ENCODE measurements around the gene IAH1. TPM values are rescaled to one million over a fixed set of nuclear protein-coding genes. Genes with fewer than 3 reads are reported as not detected.

The IAH1 gene, protein sequence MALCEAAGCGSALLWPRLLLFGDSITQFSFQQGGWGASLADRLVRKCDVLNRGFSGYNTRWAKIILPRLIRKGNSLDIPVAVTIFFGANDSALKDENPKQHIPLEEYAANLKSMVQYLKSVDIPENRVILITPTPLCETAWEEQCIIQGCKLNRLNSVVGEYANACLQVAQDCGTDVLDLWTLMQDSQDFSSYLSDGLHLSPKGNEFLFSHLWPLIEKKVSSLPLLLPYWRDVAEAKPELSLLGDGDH
- polyA plus RNA-seq (2011; rRNA removed) (163 and 187 TPM in 2 replicates), polyA plus RNA-seq (2017; fragmentation: RNase III; extraction: RNeasy Plus Mini Kit Qiagen cat#74134 plus additional on column Dnase treatment) (68.3 to 78.4 TPM (median 75.4 TPM) in 3 replicates), polyA minus RNA-seq (2011; rRNA and poly(A)+ RNA removed) (64.4 and 66.8 TPM in 2 replicates)
- polyA plus RNA-seq (2012; cell fraction: cytosol; rRNA removed) = 84.1 and 86.5 TPM in 2 replicates
- 26.4 and 42.4 TPM in 2 replicates for polyA plus RNA-seq (2012; cell fraction: nucleus; rRNA removed)

DNA sequence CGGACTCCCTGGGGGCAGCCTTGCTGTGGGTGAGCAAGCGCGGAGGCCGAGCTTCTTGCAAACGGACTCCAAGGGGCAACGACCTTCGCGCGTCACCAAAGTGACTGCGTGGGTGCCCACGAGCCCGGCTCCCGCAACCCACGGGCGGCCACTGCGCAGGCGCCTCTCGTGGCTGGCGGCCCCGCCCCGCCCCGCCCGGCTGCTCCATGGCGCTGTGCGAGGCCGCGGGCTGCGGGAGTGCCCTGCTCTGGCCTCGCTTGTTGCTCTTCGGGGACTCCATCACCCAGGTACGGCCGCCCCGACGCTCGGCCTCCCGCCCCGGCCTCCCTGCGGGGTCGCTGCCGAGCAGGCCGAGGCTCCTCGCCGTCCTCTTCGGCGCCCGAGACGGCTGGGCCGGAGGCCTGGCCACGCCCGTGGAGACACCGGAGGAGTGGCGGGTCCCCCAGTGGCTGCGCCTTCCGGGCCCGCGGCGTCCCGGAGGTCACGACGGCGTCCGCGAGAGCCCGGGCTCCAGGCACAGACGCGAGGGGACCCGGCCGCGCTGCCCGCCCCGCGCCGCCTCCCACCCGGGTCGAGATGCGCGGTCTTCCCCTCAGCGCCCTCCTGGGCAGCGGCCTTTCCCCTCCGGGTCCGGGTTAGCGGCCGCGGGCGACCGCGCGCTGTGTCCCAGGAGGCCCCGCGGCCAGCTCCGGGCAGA is at the start of gene IAH1:
IAH1 (plus strand) TSS at position 191 of the 697 bp plus-strand sequence; CDS start at position 207, 16 bp downstream.
- ChIA-PET CTCF (interaction anchor here (1.0 to 3.5 kb wide), 7 partner anchors 9 to 332 kb away, joined by 3 to 11 read pairs (median 4); partner anchors contain the start of gene ADAM17), POLR2A (interaction anchor here (0.5 to 1.6 kb wide), 8 partner anchors 11 to 93 kb away, joined by 3 to 9 read pairs (median 4); partner anchors contain the start of genes ADAM17, CPSF3 and ITGB1BP1)
- TF ChIP-seq CHD2 (IDR thresholded peaks at IDR 0.05; ENCODE audit: low read length, partially characterized antibody) (no peak), SMC3 (IDR thresholded peaks at IDR 0.05) (peak; percentile 25; the same call in 1 of the 3 replicates), HEYL (CRISPR knock-in tag; IDR thresholded peaks at IDR 0.05) (no peak), FOSB (CRISPR knock-in tag; IDR thresholded peaks at IDR 0.05) (no peak), PHF8 (IDR thresholded peaks at IDR 0.05; ENCODE audit: borderline replicate concordance, low read depth) (peak; percentile 94), GATA3 (IDR thresholded peaks at IDR 0.05; ENCODE audit: borderline replicate concordance) (0 out of 2 replicates have a peak, but pooled peaks have one; percentile 4), EHMT2 (IDR thresholded peaks at IDR 0.05; ENCODE audit: low read depth) (no peak), RAD21 (conservative IDR thresholded peaks at IDR 0.05 in 1 of 2, IDR thresholded peaks at IDR 0.05 in 1 of 2) (no peak; a peak in 1 of 5 replicates), HDAC2 (IDR thresholded peaks at IDR 0.05) (no peak), FOSL2 (IDR thresholded peaks at IDR 0.05) (no peak), FOSL2 (CRISPR knock-in tag; IDR thresholded peaks at IDR 0.05) (no peak), RFX5 (IDR thresholded peaks at IDR 0.05) (no peak), MYC (IDR thresholded peaks at IDR 0.05; ENCODE audit: borderline replicate concordance, low read length) (no peak), CEBPB (IDR thresholded peaks at IDR 0.05) (no peak), HOXB5 (CRISPR knock-in tag; IDR thresholded peaks at IDR 0.05) (no peak), POLR2A (IDR thresholded peaks at IDR 0.05; ENCODE audit: low read length) (peak; percentile 83), JUN (IDR thresholded peaks at IDR 0.05) (peak; percentile 85 to 93; a peak in 4 of 5 replicates)
- TF ChIP-seq, protein P1, sequence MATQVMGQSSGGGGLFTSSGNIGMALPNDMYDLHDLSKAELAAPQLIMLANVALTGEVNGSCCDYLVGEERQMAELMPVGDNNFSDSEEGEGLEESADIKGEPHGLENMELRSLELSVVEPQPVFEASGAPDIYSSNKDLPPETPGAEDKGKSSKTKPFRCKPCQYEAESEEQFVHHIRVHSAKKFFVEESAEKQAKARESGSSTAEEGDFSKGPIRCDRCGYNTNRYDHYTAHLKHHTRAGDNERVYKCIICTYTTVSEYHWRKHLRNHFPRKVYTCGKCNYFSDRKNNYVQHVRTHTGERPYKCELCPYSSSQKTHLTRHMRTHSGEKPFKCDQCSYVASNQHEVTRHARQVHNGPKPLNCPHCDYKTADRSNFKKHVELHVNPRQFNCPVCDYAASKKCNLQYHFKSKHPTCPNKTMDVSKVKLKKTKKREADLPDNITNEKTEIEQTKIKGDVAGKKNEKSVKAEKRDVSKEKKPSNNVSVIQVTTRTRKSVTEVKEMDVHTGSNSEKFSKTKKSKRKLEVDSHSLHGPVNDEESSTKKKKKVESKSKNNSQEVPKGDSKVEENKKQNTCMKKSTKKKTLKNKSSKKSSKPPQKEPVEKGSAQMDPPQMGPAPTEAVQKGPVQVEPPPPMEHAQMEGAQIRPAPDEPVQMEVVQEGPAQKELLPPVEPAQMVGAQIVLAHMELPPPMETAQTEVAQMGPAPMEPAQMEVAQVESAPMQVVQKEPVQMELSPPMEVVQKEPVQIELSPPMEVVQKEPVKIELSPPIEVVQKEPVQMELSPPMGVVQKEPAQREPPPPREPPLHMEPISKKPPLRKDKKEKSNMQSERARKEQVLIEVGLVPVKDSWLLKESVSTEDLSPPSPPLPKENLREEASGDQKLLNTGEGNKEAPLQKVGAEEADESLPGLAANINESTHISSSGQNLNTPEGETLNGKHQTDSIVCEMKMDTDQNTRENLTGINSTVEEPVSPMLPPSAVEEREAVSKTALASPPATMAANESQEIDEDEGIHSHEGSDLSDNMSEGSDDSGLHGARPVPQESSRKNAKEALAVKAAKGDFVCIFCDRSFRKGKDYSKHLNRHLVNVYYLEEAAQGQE (IDR thresholded peaks at IDR 0.05) = no peak
- TF ChIP-seq, protein P2, sequence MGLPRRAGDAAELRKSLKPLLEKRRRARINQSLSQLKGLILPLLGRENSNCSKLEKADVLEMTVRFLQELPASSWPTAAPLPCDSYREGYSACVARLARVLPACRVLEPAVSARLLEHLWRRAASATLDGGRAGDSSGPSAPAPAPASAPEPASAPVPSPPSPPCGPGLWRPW (IDR thresholded peaks at IDR 0.05) = no peak
- TF ChIP-seq, protein P3, sequence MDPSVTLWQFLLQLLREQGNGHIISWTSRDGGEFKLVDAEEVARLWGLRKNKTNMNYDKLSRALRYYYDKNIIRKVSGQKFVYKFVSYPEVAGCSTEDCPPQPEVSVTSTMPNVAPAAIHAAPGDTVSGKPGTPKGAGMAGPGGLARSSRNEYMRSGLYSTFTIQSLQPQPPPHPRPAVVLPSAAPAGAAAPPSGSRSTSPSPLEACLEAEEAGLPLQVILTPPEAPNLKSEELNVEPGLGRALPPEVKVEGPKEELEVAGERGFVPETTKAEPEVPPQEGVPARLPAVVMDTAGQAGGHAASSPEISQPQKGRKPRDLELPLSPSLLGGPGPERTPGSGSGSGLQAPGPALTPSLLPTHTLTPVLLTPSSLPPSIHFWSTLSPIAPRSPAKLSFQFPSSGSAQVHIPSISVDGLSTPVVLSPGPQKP (IDR thresholded peaks at IDR 0.05; ENCODE audit: low read depth, low read length) = no peak
- TF ChIP-seq, protein P4, sequence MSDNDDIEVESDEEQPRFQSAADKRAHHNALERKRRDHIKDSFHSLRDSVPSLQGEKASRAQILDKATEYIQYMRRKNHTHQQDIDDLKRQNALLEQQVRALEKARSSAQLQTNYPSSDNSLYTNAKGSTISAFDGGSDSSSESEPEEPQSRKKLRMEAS (IDR thresholded peaks at IDR 0.05) = peak; percentile 84
- TF ChIP-seq, protein P5, sequence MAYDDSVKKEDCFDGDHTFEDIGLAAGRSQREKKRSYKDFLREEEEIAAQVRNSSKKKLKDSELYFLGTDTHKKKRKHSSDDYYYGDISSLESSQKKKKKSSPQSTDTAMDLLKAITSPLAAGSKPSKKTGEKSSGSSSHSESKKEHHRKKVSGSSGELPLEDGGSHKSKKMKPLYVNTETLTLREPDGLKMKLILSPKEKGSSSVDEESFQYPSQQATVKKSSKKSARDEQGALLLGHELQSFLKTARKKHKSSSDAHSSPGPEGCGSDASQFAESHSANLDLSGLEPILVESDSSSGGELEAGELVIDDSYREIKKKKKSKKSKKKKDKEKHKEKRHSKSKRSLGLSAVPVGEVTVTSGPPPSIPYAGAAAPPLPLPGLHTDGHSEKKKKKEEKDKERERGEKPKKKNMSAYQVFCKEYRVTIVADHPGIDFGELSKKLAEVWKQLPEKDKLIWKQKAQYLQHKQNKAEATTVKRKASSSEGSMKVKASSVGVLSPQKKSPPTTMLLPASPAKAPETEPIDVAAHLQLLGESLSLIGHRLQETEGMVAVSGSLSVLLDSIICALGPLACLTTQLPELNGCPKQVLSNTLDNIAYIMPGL (CRISPR knock-in tag; IDR thresholded peaks at IDR 0.05; ENCODE audit: borderline replicate concordance) = 0 out of 2 replicates have a peak, but pooled peaks have one; percentile 17
- TF ChIP-seq, protein P6, sequence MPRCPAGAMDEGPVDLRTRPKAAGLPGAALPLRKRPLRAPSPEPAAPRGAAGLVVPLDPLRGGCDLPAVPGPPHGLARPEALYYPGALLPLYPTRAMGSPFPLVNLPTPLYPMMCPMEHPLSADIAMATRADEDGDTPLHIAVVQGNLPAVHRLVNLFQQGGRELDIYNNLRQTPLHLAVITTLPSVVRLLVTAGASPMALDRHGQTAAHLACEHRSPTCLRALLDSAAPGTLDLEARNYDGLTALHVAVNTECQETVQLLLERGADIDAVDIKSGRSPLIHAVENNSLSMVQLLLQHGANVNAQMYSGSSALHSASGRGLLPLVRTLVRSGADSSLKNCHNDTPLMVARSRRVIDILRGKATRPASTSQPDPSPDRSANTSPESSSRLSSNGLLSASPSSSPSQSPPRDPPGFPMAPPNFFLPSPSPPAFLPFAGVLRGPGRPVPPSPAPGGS (IDR thresholded peaks at IDR 0.05) = peak; percentile 95
- TF ChIP-seq, protein P7, sequence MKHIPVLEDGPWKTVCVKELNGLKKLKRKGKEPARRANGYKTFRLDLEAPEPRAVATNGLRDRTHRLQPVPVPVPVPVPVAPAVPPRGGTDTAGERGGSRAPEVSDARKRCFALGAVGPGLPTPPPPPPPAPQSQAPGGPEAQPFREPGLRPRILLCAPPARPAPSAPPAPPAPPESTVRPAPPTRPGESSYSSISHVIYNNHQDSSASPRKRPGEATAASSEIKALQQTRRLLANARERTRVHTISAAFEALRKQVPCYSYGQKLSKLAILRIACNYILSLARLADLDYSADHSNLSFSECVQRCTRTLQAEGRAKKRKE (CRISPR knock-in tag; IDR thresholded peaks at IDR 0.05; ENCODE audit: low read depth) = no peak
- TF ChIP-seq, protein P8, sequence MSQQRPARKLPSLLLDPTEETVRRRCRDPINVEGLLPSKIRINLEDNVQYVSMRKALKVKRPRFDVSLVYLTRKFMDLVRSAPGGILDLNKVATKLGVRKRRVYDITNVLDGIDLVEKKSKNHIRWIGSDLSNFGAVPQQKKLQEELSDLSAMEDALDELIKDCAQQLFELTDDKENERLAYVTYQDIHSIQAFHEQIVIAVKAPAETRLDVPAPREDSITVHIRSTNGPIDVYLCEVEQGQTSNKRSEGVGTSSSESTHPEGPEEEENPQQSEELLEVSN (IDR thresholded peaks at IDR 0.05; ENCODE audit: borderline replicate concordance, low read depth) = peak; percentile 76; the same call in 1 of the 2 replicates
- DNase-seq (ENCODE audit: low read depth in 1 of 2, low spot score in 1 of 2) (peak; percentile 65 to 75), FAIRE-seq (no peak), ATAC-seq (peak; percentile 83 to 88)
- peak within 1 kb of the TSS; percentile 77 for H3K4me3 ChIP-seq
- H3K9me3 ChIP-seq = no peaks in the 10 kb centered on the region
- peak within 1 kb of the TSS; percentile 87 for H3K4me2 ChIP-seq
- H3K4me1 ChIP-seq = peaks cover 27% of the 10 kb centered on the region
- peak within 1 kb of the TSS; percentile 96 for H3K27ac ChIP-seq
- no CpG with 5 or more reads among the region's 91 CpGs for WGBS (ENCODE audit: missing lambda C conversion rate)
